GM19438 (cell line): ENCODE results near the gene SYT6.
"Not testable (repeated sequence)": the region's sequence is repeated elsewhere in the genome, so short reads cannot be mapped to it uniquely, and the experiment has no call there.

ENCODE experiments used
- ATAC-seq: cut with Tn5 transposase; IDR thresholded peaks from one replicate; pipeline ENCODE4 v1.9.1; 2021; ENCODE audit warnings: low read depth; ENCODE audit not compliant: unreplicated experiment

SYT6 gene

GRCh38 chr1:114077188-114077587, 76.5 kb downstream of the SYT6 start:
- no peak for ATAC-seq

GRCh38 chr1:114076308-114076707, 77.4 kb downstream of the SYT6 start:
- no peak for ATAC-seq

- no peak for ATAC-seq
Measured at GRCh38 chr1:114075546-114076242, 78.0 kb downstream of the SYT6 start.

- no peak for ATAC-seq
Measured at GRCh38 chr1:114075105-114075504, 78.6 kb downstream of the SYT6 start.

GRCh38 chr1:114072246-114072645, 81.4 kb downstream of the SYT6 start:
- ATAC-seq: no peak

- not testable (repeated sequence) for ATAC-seq
Measured at GRCh38 chr1:114069762-114070161, 83.9 kb downstream of the SYT6 start.

- not testable (repeated sequence) for ATAC-seq
Measured at GRCh38 chr1:114068684-114069083, 85.0 kb downstream of the SYT6 start.

- ATAC-seq: not testable (repeated sequence)
Measured at GRCh38 chr1:114065671-114066070, 88.0 kb downstream of the SYT6 start.

- no peak for ATAC-seq
Measured at GRCh38 chr1:114063544-114063943, 90.1 kb downstream of the SYT6 start.

GRCh38 chr1:114062477-114063099, 91.1 kb downstream of the SYT6 start:
- no peak for ATAC-seq

- ATAC-seq: no peak
Measured at GRCh38 chr1:114061121-114061830, 92.4 kb downstream of the SYT6 start.

GRCh38 chr1:114058236-114058635, 95.4 kb downstream of the SYT6 start:
- not testable (repeated sequence) for ATAC-seq

GRCh38 chr1:114054148-114054547, 99.5 kb downstream of the SYT6 start:
- ATAC-seq: no peak

GRCh38 chr1:114048232-114048631, 105.4 kb downstream of the SYT6 start:
- no peak for ATAC-seq

- no peak for ATAC-seq
Measured at GRCh38 chr1:114043548-114043947, 110.1 kb downstream of the SYT6 start.

- no peak for ATAC-seq
Measured at GRCh38 chr1:114043054-114043453, 110.6 kb downstream of the SYT6 start.

GRCh38 chr1:114040273-114041015, 113.2 kb downstream of the SYT6 start:
- no peak for ATAC-seq
